Posterior vena cava (tissue), 2 donors: ENCODE data around the gene HEXD. TPM values are rescaled to one million over a fixed set of nuclear protein-coding genes. Genes with fewer than 3 reads are reported as not detected.
"Not testable (repeated sequence)": the region's sequence is repeated elsewhere in the genome, so short reads cannot be mapped to it uniquely, and the experiment has no call there.

Experiments used
- DNase-seq: peaks from one replicate; pipeline ENCODE4 v3.0.0-alpha.2; 2020; ENCODE audit warnings: low spot score
- intact Hi-C, 2 donors: fragments of 100-400 bp; cut with DNase I; formaldehyde crosslinking; loops; one replicate each; pipeline versions ENCODE4 v1.14.1 to v1.14.2; 2022 to 2023
- long read RNA-seq, 2 donors: library from polyadenylated mRNA; unstranded; transcript quantifications; one replicate each; pipeline ENCODE4 v2.0.0, GENCODE V29; 2020 to 2021
- total RNA-seq, 2 donors: library from RNA; stranded (reverse); fragmentation: NEBNext Ultra II Directional; extraction: Animal tissue kit (Norgen Biotek cat#: 25700); gene quantifications; one replicate each; pipeline ENCODE4 v1.2.1, GENCODE V29; 2021
- donor health status: DM: yes; HTN: yes; CAD: no.
- donor health status: DM: yes; HTN: yes; CAD: no.

The HEXD gene
- total RNA-seq, result 10 to 100 TPM; 10.0 to 16.4 TPM
- long read RNA-seq, donor 1, partial matches to known transcripts, result 5 of 17 reads
- long read RNA-seq, donor 1, other reads (novel, unspliced or antisense), result 9 of 17 reads
- long read RNA-seq, donor 2, partial matches to known transcripts, result 10 of 19 reads
- long read RNA-seq, donor 2, other reads (novel, unspliced or antisense), result 9 of 19 reads

DNA sequence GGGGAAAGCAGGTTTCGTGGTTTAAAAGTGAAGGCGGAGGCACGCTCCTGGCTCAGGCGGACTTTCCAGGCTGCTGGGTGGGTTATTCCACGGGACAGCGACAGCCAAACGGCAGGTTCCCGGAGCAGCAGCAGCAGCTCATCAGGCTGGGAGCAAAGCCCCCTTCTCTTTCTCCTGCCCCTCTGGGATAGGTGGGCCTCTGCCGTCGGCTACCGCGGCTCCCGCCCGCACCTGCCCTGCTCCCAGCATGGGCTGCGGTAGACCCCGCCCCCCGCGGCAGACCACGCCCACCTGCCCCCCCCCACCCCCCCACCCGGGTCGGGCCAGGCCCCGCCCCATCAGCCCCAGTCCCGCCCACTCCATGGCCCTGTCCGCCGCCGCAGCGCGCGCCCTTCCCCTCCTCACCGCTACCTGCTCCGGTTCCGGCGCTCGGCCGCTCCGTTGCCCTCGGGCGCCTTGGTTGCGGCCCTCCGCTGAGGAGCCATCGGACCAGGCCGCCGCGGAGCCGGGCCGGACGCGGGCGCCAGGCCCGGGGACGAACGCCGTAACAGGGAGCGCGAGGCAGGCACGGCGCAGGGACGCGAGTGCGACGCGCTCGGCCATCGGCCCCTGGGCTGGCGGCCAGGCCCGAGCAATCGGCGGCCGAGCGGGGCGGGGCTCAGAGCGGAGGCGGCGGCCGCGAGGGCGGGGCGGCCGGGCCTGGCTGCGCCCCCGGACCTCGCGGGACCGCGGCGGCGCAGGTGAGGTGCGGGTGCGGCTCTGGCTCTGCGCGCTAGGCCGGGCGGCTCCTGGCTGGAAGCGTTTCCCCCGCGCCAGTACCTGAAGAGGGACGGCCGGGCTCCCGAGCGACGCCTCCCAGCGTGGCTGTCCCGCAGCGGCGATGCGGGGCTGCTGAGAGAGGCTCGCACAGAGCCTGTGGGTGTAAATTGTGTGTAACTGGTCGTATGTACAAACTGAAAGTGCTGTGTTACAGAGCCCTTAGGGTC is at the start of gene HEXD, which contains the start of gene OGFOD3:
HEXD (plus strand) TSS at position 347 of the 986 bp plus-strand sequence. CDS start 1,453 bp downstream, outside the sequence.
OGFOD3 (minus strand) TSS at position 586 of the 986 bp plus-strand sequence; CDS start at position 485, 101 bp downstream.
- DNase-seq, result peak; percentile 94

DNA sequence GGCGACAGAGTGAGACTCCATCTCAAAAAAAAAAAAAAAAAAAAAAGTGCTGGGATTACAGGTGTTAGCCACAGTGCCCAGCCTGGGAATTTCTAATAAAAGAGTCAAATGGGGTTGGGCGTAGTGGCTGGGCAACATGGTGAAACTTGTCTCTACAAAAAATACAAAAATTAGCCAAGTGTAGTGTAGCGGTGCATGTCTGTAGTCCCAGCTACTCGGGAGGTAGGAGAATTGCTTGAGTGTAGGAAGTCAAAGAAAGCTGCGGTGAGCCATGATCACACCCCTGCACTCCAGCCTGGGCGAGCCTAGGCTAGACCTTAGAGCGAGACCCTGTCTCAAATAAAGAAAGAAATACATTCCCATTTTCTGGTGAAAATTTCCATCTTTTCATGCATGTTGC is 48.9 kb upstream of the HEXD start:
- intact Hi-C loops, result no loop called here
- no peak for DNase-seq

More for the DNA sequence above, at the start of gene HEXD, which contains the start of gene OGFOD3:
- intact Hi-C loops, result no loop called here

DNA sequence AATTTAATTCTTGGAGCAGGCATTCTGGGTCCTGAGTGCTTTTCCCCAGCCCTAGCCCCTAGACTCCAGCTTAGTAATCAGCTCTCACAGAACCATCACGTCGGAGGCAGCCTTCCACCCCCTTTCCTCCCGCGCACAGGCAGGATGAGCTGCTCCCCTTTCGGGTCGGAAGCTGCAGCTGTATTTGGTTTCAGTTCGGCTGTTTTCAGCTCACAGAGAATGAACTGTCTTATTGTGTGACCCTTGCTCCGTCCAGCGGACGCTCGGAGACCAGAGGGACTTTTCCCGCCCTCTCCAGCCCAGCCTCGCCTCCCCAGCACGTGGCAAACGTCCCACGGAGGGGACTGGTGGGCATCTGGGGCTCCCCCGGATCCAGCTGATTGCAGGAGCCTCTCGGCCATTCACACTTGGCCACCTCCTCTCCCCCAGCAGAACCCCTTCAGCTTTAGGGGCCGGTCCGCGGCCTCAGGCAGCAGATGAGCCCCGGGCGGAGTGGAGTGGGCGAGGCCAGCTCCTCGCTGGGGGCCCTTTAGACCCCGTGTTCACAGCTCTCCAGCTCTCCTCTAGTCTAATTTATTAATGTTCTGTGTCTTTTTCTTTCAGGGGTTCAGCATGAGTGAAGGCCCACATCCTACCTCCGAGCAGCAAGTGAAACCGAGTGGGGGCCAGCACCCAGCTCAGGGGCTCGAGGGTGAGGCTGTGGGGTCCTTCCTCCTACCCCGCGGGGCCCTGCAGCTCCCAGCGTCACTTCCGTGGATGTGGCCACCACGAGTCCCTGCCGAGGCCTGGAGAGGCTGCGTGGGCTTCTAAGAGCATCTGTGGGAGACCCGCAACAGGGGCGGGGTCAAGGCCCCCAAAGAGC is 47.4 kb upstream of the HEXD start:
- intact Hi-C loops, result no loop called here
- DNase-seq, result peak; percentile 72

DNA sequence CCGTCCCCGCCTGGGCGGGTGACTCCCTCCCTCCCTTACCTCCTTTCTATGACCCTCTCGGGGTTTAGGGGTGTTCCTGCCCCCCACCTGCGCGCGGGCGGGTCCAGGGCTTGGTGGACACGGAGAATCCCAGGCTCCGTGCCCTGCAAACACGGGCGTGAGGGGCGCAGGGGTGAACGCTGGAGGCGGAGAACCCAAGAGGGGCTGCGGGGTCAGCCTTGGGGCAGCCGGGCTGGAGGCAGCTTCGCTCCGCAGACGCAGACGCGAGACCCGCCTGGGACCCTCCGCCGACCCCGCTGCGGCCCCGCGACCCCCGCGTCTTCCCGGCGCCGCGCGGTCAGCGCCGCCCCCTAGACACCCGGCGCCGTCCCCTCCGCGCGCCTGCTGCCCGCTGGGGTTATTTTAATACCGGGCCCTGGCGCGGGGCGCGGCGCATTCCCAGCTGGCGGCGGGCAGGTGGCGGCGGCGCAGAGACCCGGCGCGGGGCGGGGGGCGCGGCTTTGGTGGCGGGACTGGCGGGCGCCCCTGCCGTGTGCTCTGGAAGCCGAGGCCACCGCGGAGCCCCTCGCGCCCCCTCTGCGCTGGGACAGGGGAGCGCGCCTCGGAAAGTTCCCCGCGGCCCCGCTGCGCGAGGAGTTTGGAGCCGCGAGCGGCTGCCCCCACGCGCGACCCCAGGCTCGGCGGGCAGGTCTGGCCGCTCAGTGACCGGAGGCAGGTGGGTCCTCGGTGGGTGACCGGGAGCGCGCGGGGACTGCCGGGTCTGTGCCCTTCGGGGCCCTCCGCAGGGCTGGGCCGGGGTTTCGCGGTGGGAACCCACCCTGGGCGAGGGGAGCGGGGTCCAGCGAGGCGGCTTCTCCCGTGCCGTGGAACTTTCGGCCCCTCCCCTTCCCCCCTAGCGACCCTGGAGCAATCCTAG is 46.6 kb upstream of the HEXD start, which contains the start of gene UTS2R:
UTS2R (plus strand) TSS at position 433 of the 916 bp plus-strand sequence. CDS start 2,560 bp downstream, outside the sequence.
- DNase-seq, result peak; percentile 66
- intact Hi-C loops, result no loop called here

GRCh38 chr17:82372249-82373071 is 45.7 kb upstream of the HEXD start:
- intact Hi-C loops, result no loop called here
- DNase-seq, result peak; percentile 71

DNA sequence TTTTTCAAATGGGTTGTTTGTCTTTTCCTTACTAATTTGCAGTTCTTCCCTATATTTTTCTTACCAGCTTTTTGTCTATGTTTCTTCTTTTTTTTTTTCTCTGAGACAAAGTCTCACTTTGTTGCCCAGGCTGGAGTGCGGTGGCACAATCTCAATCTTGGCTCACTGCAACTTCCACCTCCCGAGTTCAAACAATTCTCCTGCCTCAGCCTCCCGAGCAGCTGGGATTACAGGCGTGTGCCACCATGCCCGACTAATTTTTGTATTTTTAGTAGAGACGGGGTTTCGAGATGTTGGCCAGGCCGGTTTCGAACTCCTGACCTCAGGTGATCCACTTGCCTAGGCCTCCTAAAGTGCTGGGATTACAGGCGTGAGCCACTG is 45.1 kb upstream of the HEXD start:
- intact Hi-C loops, DNase-seq: not testable (repeated sequence)

- intact Hi-C loops, result no loop called here
- DNase-seq, result no peak
Measured at GRCh38 chr17:82373731-82374625, 44.2 kb upstream of the HEXD start.

DNA sequence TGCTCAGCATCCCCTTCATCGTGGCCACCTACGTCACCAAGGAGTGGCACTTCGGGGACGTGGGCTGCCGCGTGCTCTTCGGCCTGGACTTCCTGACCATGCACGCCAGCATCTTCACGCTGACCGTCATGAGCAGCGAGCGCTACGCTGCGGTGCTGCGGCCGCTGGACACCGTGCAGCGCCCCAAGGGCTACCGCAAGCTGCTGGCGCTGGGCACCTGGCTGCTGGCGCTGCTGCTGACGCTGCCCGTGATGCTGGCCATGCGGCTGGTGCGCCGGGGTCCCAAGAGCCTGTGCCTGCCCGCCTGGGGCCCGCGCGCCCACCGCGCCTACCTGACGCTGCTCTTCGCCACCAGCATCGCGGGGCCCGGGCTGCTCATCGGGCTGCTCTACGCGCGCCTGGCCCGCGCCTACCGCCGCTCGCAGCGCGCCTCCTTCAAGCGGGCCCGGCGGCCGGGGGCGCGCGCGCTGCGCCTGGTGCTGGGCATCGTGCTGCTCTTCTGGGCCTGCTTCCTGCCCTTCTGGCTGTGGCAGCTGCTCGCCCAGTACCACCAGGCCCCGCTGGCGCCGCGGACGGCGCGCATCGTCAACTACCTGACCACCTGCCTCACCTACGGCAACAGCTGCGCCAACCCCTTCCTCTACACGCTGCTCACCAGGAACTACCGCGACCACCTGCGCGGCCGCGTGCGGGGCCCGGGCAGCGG is 43.4 kb upstream of the HEXD start:
- no peak for DNase-seq
- intact Hi-C loops, result no loop called here

DNA sequence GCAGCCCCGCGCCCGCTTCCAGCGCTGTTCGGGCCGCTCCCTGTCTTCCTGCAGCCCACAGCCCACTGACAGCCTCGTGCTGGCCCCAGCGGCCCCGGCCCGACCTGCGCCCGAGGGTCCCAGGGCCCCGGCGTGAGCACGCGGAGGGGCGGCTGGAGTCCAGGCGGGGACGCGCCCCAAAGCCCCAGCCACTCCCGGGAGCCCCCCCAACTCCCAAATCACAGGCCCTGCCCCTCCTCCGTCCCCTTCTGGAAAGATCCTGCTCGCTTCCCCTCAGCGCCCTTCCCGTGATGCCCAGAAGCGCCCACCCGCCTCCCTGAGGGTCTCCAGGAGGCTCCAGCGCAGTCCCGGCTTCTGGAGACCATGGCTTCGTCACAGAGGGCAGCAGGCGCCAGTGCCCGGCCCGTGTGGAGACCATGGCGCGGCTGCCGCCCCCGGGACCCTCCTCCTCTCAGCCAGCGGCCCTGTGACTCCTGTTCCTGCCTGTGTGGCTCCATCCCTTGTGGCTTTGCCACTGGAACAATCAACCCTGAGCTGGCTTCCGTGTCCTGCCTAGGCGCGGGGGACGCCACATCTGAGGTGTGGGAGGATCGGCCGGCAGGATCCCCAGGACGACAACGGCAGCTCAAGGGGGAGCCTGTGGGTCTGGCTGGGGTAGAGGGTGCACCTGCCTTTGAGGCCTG is 42.6 kb upstream of the HEXD start:
- intact Hi-C loops, result no loop called here

DNA sequence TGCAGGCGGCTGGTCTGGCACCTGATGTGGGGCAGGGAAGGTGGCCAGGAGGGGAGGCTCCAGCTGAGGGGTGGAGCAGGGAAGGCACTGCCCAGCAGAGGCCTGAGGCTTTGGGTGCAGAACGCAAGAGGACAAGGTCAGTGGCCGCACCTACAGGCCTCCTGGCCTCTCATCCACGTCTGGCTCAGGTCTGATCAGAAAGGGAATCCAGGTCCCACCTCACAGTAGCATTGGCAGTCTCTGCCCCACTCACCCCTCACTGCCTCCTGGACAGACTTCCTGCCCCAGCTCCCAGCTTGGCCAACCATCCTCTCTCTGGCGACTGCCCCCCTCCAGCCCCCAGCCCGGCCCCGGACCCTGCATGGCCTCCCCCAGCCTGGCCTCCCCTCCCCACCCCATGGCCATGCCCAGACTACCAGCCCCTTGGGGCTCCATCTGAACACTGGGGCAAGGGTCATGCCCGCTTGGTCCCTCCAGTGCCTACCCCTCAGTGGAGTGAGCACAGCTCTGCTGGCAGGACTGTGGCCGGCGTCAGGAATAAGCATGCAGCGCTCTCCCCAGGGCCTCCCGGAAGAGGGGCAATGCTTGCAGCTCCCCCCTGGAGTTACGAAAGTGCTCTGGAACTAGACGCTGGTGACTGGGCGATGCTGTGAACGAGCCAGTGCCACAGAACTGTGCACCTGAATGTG is 42.0 kb upstream of the HEXD start:
- peak; percentile 51 for DNase-seq
- intact Hi-C loops, result no loop called here

More for the DNA sequence above, 42.6 kb upstream of the HEXD start:
- DNase-seq, result peak; percentile 72

- DNase-seq, intact Hi-C loops: not testable (repeated sequence)
Measured at GRCh38 chr17:82377294-82377693, 40.9 kb upstream of the HEXD start.

GRCh38 chr17:82377924-82378740 is 40.0 kb upstream of the HEXD start:
- intact Hi-C loops, result no loop called here
- peak; percentile 78 for DNase-seq

- DNase-seq, result no peak
- intact Hi-C loops, result no loop called here
Measured at GRCh38 chr17:82378741-82379021, 39.5 kb upstream of the HEXD start.
